Kidney (tissue), 14 donors: ENCODE data around the gene C2orf81. TPM values are rescaled to one million over a fixed set of nuclear protein-coding genes. Genes with fewer than 3 reads are reported as not detected.

ENCODE experiments used
- DNase-seq, 5 donors: peaks; one replicate each; pipeline ENCODE4 v3.0.0-alpha.2; 2013 to 2020
- FAIRE-seq: peaks from 2 replicates; lab custom pipeline; 2012; peaks lifted over from hg19 to GRCh38; lab: Jason Lieb, UNC
- H3K27ac ChIP-seq, 2 donors: one replicate each; pipeline ENCODE4 v1.7.0; 2013; ENCODE audit warnings: low read depth in 2 of 2, low read length in 2 of 2, inconsistent platforms in 1 of 2
- H3K27me3 ChIP-seq: one replicate; pipeline ENCODE4 v1.7.1; 2013; ENCODE audit warnings: low read length, inconsistent platforms; ENCODE audit not compliant: control insufficient read depth, insufficient read depth
- H3K36me3 ChIP-seq, 3 donors: one replicate each; pipeline versions ENCODE4 v1.7.0 to v1.7.1; 2013; ENCODE audit warnings: low read length in 3 of 3, control low read depth in 1 of 3, inconsistent platforms in 1 of 3; ENCODE audit not compliant: insufficient read depth in 3 of 3, control insufficient read depth in 2 of 3
- H3K4me1 ChIP-seq, 3 donors: one replicate each; pipeline versions ENCODE4 v1.7.0 to v1.7.1; 2013; ENCODE audit warnings: low read length in 3 of 3, inconsistent platforms in 1 of 3, low read depth in 1 of 3; ENCODE audit not compliant: control insufficient read depth in 2 of 3, insufficient read depth in 2 of 3
- H3K4me3 ChIP-seq, 3 donors: one replicate each; pipeline versions ENCODE4 v1.7.0 to v1.8.1; 2013; ENCODE audit warnings: low read length in 3 of 3, control low read depth in 1 of 3, inconsistent platforms in 1 of 3
- H3K9ac ChIP-seq, 3 donors: one replicate each; pipeline versions ENCODE4 v1.7.0 to v1.7.1; 2013; ENCODE audit warnings: low read length in 3 of 3, control low read depth in 1 of 3, inconsistent platforms in 1 of 3
- H3K9me3 ChIP-seq, 3 donors: one replicate each; pipeline versions ENCODE4 v1.7.0 to v1.7.1; 2013; ENCODE audit warnings: low read length in 3 of 3, control low read depth in 1 of 3, inconsistent platforms in 1 of 3; ENCODE audit not compliant: control insufficient read depth in 2 of 3, insufficient read depth in 1 of 3
- CTCF ChIP-seq: IDR thresholded peaks from 3 replicates; pipeline ENCODE4 v1.5.1; 2012; ENCODE audit warnings: mild to moderate bottlenecking, moderate library complexity, borderline replicate concordance; ENCODE audit not compliant: insufficient read depth; ENCODE audit errors: extremely low read depth
- intact Hi-C: fragments of 100-400 bp; cut with DNase I; formaldehyde crosslinking; loops from one replicate; pipeline ENCODE4 v1.11.1; 2022
- polyA plus RNA-seq: library from polyadenylated mRNA; stranded (reverse); fragments of 350-450 nt; fragmentation: Illumina TruSeq; extraction: RNeasy Lipid Tissue Mini Kit (QIAGEN cat#74804); gene quantifications from one replicate; pipeline ENCODE4 v1.2.3, GENCODE V29; 2014; ENCODE audit warnings: low read depth, low replicate concordance; ENCODE audit not compliant: insufficient read depth
- total RNA-seq: library from RNA; stranded (reverse); fragmentation: NEBNext Ultra II Directional; extraction: Animal tissue kit (Norgen Biotek cat#: 25700); gene quantifications from one replicate; pipeline ENCODE4 v1.2.1, GENCODE V29; 2021
- donor health status: control.
- donor health status: control.
- donor health status: control.
- donor health status: control.
- donor health status: control.
- donor health status: DM: yes; HTN: yes; CAD: no.
- donor health status: Normal renal cell carcinoma (clear cell type).

The C2orf81 gene
- total and polyA plus RNA-seq, 2 donors from 2014 or later, result 8.8 to 11.6 TPM

GRCh38 chr2:74396149-74396548 lies 25.3 kb downstream of the C2orf81 start:
- intact Hi-C loops, result no loop called here
- Histone ChIP-seq H3K9me3 (no peaks in the 10 kb centered on the region), H3K36me3 (no peaks in the 10 kb centered on the region), H3K9ac (no peak overlapping the region), H3K27ac (no peak overlapping the region), H3K4me3 (no peak overlapping the region), H3K27me3 (no peaks in the 10 kb centered on the region), H3K4me1 (no peaks in the 10 kb centered on the region)
- no peak for DNase-seq
- no peak for TF ChIP-seq CTCF
- FAIRE-seq, result no peak

GRCh38 chr2:74393525-74393924 lies 27.9 kb downstream of the C2orf81 start:
- no peak overlapping the region for H3K27ac ChIP-seq

GRCh38 chr2:74392449-74392743 lies 29.0 kb downstream of the C2orf81 start:
- H3K9me3 ChIP-seq, result no peaks in the 10 kb centered on the region
- intact Hi-C loops, result no loop called here
- H3K27me3 ChIP-seq, result no peaks in the 10 kb centered on the region
- DNase-seq (peak in 1 of 5 donors; percentile 49), FAIRE-seq (no peak)
- peak overlapping the region in 2 of 3 donors; percentile 4 to 69 for H3K4me3 ChIP-seq
- peaks cover 8 to 13% (median 9%) of the 10 kb centered on the region in 3 donors for H3K4me1 ChIP-seq
- no peak overlapping the region for H3K27ac ChIP-seq
- peak overlapping the region in 1 of 3 donors; percentile 35 for H3K9ac ChIP-seq
- H3K36me3 ChIP-seq, result no peaks in the 10 kb centered on the region
- no peak for TF ChIP-seq CTCF

More at GRCh38 chr2:74393525-74393924, 27.9 kb downstream of the C2orf81 start:
- no peak for FAIRE-seq
- intact Hi-C loops, result no loop called here
- H3K4me1 ChIP-seq, result peaks cover 8 to 13% (median 9%) of the 10 kb centered on the region in 3 donors
- no peak overlapping the region for H3K4me3 ChIP-seq
- H3K9ac ChIP-seq, result no peak overlapping the region
- DNase-seq, result no peak
- H3K9me3 ChIP-seq, result no peaks in the 10 kb centered on the region
- H3K27me3 ChIP-seq, result no peaks in the 10 kb centered on the region
- H3K36me3 ChIP-seq, result no peaks in the 10 kb centered on the region
- TF ChIP-seq CTCF, result no peak
